ENCODE results near the gene RAB20. TPM values are rescaled to one million over a fixed set of nuclear protein-coding genes. Genes with fewer than 3 reads are reported as not detected.

RAB20 gene
- total RNA-seq, 1 donor from 2014 or later: 8.2 TPM

DNA sequence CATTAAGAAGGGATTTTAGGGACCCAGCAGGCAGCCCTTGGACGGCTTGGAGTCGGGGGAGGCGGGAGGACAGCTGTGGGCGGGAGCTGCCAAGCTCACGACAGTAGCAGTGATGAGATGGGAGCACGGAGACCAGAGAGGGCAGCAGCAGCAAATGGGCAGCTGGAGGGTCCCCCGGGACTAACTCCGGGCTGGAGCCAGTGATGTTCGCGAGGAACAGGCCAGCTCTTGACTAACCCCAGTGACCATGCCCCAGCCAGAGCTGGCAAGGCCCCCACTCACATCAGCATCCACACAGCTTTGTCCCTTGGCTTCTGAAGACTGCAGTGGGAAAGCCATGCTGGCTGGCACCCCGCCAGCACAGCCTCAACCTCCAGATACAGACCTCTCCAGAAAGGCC, 81.9 kb downstream of the RAB20 start:
- Histone ChIP-seq H3K27me3 (ENCODE audit: control insufficient read depth, insufficient read depth, low read length) (no peaks in the 10 kb centered on the region), H3K4me3 (ENCODE audit: low read depth, low read length) (no peak overlapping the region), H3K36me3 (ENCODE audit: control insufficient read depth, insufficient read depth, low read length) (no peaks in the 10 kb centered on the region)
- TF ChIP-seq, protein P1, sequence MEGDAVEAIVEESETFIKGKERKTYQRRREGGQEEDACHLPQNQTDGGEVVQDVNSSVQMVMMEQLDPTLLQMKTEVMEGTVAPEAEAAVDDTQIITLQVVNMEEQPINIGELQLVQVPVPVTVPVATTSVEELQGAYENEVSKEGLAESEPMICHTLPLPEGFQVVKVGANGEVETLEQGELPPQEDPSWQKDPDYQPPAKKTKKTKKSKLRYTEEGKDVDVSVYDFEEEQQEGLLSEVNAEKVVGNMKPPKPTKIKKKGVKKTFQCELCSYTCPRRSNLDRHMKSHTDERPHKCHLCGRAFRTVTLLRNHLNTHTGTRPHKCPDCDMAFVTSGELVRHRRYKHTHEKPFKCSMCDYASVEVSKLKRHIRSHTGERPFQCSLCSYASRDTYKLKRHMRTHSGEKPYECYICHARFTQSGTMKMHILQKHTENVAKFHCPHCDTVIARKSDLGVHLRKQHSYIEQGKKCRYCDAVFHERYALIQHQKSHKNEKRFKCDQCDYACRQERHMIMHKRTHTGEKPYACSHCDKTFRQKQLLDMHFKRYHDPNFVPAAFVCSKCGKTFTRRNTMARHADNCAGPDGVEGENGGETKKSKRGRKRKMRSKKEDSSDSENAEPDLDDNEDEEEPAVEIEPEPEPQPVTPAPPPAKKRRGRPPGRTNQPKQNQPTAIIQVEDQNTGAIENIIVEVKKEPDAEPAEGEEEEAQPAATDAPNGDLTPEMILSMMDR (IDR thresholded peaks at IDR 0.05; ENCODE audit: insufficient read depth, low read length, severe bottlenecking): no peak
- DNase-seq (ENCODE audit: low read depth): no peak
- FAIRE-seq: no peak

DNA sequence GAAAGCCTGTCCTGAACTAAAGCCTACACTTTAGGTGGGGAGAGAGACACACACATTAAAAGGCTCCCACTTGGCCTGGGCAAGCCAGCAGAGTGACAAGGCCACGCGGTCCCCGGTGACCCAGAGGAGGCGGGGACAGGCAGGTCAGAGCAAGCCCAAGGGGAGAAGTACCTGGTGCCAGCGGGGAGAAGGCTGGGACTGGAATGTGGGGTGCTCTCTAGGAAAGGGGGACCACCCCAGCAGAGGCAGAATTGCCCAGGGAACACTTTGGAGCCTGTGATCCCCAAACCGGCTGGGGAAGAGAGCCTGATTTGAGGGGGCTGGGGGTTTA, 82.3 kb downstream of the RAB20 start:
- FAIRE-seq (no peak), DNase-seq (ENCODE audit: low read depth) (no peak)
- H3K27me3 ChIP-seq (ENCODE audit: control insufficient read depth, insufficient read depth, low read length): no peaks in the 10 kb centered on the region
- no peaks in the 10 kb centered on the region for H3K36me3 ChIP-seq (ENCODE audit: control insufficient read depth, insufficient read depth, low read length)
- no peak overlapping the region for H3K4me3 ChIP-seq (ENCODE audit: low read depth, low read length)
- TF ChIP-seq, protein P1 (IDR thresholded peaks at IDR 0.05; ENCODE audit: insufficient read depth, low read length, severe bottlenecking): no peak

- Histone ChIP-seq H3K36me3 (ENCODE audit: control insufficient read depth, insufficient read depth, low read length) (no peaks in the 10 kb centered on the region), H3K4me3 (ENCODE audit: low read depth, low read length) (no peak overlapping the region), H3K27me3 (ENCODE audit: control insufficient read depth, insufficient read depth, low read length) (no peaks in the 10 kb centered on the region)
- FAIRE-seq (no peak), DNase-seq (ENCODE audit: low read depth) (no peak)
- TF ChIP-seq, protein P1 (IDR thresholded peaks at IDR 0.05; ENCODE audit: insufficient read depth, low read length, severe bottlenecking): no peak
Observed at GRCh38 chr13:110478405-110479214, 82.9 kb downstream of the RAB20 start.

DNA sequence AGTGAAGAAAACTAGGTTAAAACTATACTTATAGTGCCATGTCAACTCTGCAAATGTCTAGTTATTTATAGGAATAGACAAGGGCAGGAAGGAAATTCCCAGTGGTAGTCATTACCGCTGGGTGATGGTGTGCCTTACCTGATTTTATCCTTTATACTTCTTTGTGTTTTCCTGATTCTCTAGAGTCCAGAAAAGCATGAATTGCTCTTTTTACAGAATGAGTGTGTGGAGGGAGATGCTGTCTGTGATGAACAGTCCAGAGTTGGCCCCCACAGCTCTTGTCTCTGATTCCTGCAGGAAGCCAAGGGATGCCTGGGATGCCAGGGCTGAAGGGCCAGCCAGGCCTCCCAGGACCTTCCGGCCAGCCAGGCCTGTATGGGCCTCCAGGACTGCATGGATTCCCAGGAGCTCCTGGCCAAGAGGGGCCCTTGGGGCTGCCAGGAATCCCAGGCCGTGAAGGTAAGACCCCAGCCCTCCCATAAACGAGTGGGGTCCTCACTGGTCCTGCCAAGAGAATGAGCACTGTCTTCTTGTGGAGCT, 83.7 kb downstream of the RAB20 start:
- Histone ChIP-seq H3K27me3 (ENCODE audit: control insufficient read depth, insufficient read depth, low read length) (no peaks in the 10 kb centered on the region), H3K36me3 (ENCODE audit: control insufficient read depth, insufficient read depth, low read length) (no peaks in the 10 kb centered on the region), H3K4me3 (ENCODE audit: low read depth, low read length) (no peak overlapping the region)
- FAIRE-seq: no peak
- TF ChIP-seq, protein P1 (IDR thresholded peaks at IDR 0.05; ENCODE audit: insufficient read depth, low read length, severe bottlenecking): no peak
- DNase-seq (ENCODE audit: low read depth): no peak

DNA sequence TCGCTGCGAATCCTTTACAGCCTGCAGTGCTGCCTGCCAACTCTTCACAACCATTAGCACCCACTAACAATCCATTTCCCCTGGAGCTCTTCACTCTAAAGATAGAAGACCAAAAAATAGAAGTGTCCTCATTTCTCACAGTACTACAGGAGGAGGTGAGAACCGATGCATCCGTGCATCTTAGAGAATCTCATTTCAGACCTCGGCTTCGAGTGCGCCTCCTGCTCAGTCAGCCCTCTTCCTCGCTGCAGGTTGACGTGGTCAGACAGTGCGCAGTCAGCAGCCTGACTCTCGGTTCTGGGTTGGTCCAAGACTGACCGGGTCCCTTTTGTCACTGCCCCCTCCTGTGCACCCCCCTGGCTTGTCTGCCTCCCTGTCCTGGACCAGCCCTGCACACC, 85.3 kb downstream of the RAB20 start:
- FAIRE-seq (no peak), DNase-seq (ENCODE audit: low read depth) (no peak)
- TF ChIP-seq, protein P1 (IDR thresholded peaks at IDR 0.05; ENCODE audit: insufficient read depth, low read length, severe bottlenecking): no peak
- H3K36me3 ChIP-seq (ENCODE audit: control insufficient read depth, insufficient read depth, low read length): no peaks in the 10 kb centered on the region
- H3K27me3 ChIP-seq (ENCODE audit: control insufficient read depth, insufficient read depth, low read length): no peaks in the 10 kb centered on the region
- no peak overlapping the region for H3K4me3 ChIP-seq (ENCODE audit: low read depth, low read length)
